Stomach smooth muscle (tissue), 2 donors: ENCODE measurements around the gene REC8.

ENCODE experiments used
- H3K27ac ChIP-seq: one replicate; pipeline ENCODE4 v1.7.0; 2013; ENCODE audit warnings: mild to moderate bottlenecking, low read length, inconsistent platforms
- H3K27me3 ChIP-seq, 2 donors: one replicate each; pipeline ENCODE4 v1.7.0; 2013; ENCODE audit warnings: low read length in 2 of 2; ENCODE audit not compliant: insufficient read depth in 2 of 2, control insufficient read depth in 1 of 2
- H3K36me3 ChIP-seq, 2 donors: one replicate each; pipeline ENCODE4 v1.7.0; 2013; ENCODE audit warnings: low read length in 2 of 2; ENCODE audit not compliant: control insufficient read depth in 2 of 2, insufficient read depth in 2 of 2
- H3K4me1 ChIP-seq: one replicate; pipeline ENCODE4 v1.7.0; 2013; ENCODE audit warnings: low read length; ENCODE audit not compliant: control insufficient read depth, insufficient read depth
- H3K4me3 ChIP-seq, 2 donors: one replicate each; pipeline ENCODE4 v1.7.0; 2013; ENCODE audit warnings: low read length in 2 of 2
- H3K9ac ChIP-seq, 2 donors: one replicate each; pipeline ENCODE4 v1.7.0; 2013; ENCODE audit warnings: low read length in 2 of 2, mild to moderate bottlenecking in 1 of 2
- H3K9me3 ChIP-seq, 2 donors: one replicate each; pipeline ENCODE4 v1.7.0; 2013; ENCODE audit warnings: low read length in 2 of 2; ENCODE audit not compliant: control insufficient read depth in 2 of 2
- donor health status: healthy.
- donor health status: Pancreatic carcinoma.

REC8 gene

DNA sequence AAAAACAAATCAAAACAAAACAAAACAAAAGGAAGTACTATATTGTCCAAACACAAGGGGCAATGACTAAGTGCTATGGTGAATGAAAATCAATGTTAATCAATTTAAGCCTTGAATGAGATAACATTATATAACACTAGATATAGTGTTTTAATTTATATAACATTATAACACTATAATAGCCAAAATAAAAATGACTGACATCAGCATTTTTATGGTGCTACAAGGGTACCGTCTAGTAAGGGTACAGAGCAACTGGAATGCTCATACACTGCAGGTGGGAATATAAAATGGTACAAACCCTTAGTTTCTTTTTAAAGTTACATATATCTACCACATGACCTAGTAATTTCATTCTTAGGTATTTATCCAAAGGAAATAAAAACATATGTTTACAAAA lies 54.6 kb downstream of the REC8 start:
- Histone ChIP-seq H3K4me3 (no peak overlapping the region), H3K36me3 (peaks cover 0 to 2% of the 10 kb centered on the region in 2 donors), H3K27ac (no peak overlapping the region), H3K4me1 (peaks cover 6% of the 10 kb centered on the region), H3K9ac (no peak overlapping the region), H3K27me3 (no peaks in the 10 kb centered on the region), H3K9me3 (no peaks in the 10 kb centered on the region)

DNA sequence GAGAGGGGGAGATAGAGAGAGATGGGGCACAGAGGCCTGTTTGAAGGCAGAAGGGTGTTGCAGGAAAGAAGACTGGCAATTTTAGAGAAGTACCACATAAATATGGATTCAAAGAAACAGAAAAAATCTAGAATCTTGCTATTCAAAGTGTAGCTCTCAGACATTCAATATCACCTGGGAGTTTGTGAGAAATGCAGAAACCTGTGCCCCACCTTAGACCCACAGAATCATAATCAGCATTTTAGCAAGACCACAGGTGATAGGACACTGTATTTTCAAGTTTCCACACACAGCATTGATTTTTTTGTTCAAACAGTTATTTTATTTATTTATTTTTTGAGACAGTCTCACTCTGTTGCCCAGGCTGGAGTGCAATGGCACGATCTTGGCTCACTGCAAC lies 57.0 kb downstream of the REC8 start:
- Histone ChIP-seq H3K4me1 (peaks cover 18% of the 10 kb centered on the region), H3K27me3 (no peaks in the 10 kb centered on the region), H3K9me3 (no peaks in the 10 kb centered on the region), H3K9ac (no peak overlapping the region), H3K27ac (no peak overlapping the region), H3K36me3 (peaks cover 0 to 2% of the 10 kb centered on the region in 2 donors), H3K4me3 (no peak overlapping the region)
